GM12878 (cell line): Measurements from ENCODE around the gene UCKL1.

Experiments
- CEBPB ChIP-seq, 2 experiments: fragments of 150-350 bp in 1 of 2; IDR thresholded peaks; 2 replicates each; pipeline ENCODE4 v1.6.1; 2012 to 2014; ENCODE audit warnings: low read depth in 2 of 2, low read length in 2 of 2, borderline replicate concordance in 1 of 2, inconsistent platforms in 1 of 2
- EGR1 ChIP-seq, 2 experiments: IDR thresholded peaks; 1 replicate in 1 of 2; 2 replicates in 1 of 2; pipeline ENCODE4 v1.6.1; 2011 to 2012; ENCODE audit warnings: low read depth in 2 of 2, low read length in 2 of 2, borderline replicate concordance in 1 of 2, mild to moderate bottlenecking in 1 of 2, moderate library complexity in 1 of 2
- EP300 ChIP-seq, 2 experiments: fragments of 150-350 bp in 1 of 2; IDR thresholded peaks; 2 replicates each; pipeline ENCODE4 v1.6.1; 2011 to 2012; ENCODE audit warnings: low read depth in 2 of 2, low read length in 2 of 2, borderline replicate concordance in 1 of 2, improper control_type of control experiment in 1 of 2, inconsistent platforms in 1 of 2; ENCODE audit not compliant: control insufficient read depth in 1 of 2
- FOXM1 ChIP-seq: IDR thresholded peaks from 2 replicates; pipeline ENCODE4 v1.6.1; 2012; ENCODE audit warnings: low read depth, mild to moderate bottlenecking, inconsistent platforms, low read length, moderate library complexity
- RAD21 ChIP-seq: IDR thresholded peaks from 2 replicates; pipeline ENCODE4 v1.6.1; 2011; ENCODE audit warnings: mild to moderate bottlenecking, low read depth, low read length, moderate library complexity; ENCODE audit not compliant: insufficient read depth
- SIX5 ChIP-seq: IDR thresholded peaks from 2 replicates; pipeline ENCODE4 v1.6.1; 2011; ENCODE audit warnings: mild to moderate bottlenecking, low read depth, low read length, moderate library complexity; ENCODE audit not compliant: severe bottlenecking
- SMC3 ChIP-seq: IDR thresholded peaks from 2 replicates; pipeline ENCODE4 v1.6.1; 2011; ENCODE audit warnings: low read length, improper control_type of control experiment, borderline replicate concordance
- SREBF2 ChIP-seq: IDR thresholded peaks from 2 replicates; pipeline ENCODE4 v1.6.1; 2012; ENCODE audit warnings: mild to moderate bottlenecking, low read length
- TAF1 ChIP-seq: IDR thresholded peaks from 2 replicates; pipeline ENCODE4 v1.6.1; 2011; ENCODE audit warnings: mild to moderate bottlenecking, low read depth, low read length, borderline replicate concordance
- TF ChIP-seq, protein P1 (sequence below): IDR thresholded peaks from 2 replicates; pipeline ENCODE4 v1.6.1; 2011; ENCODE audit warnings: borderline replicate concordance, low read depth, mild to moderate bottlenecking, moderate library complexity, low read length; ENCODE audit not compliant: insufficient read depth, poor library complexity, severe bottlenecking
- TF ChIP-seq, protein P2 (sequence below): fragments of 450-650 bp; IDR thresholded peaks from 2 replicates; pipeline ENCODE4 v1.6.1; 2016; ENCODE audit warnings: mild to moderate bottlenecking, moderate library complexity, borderline replicate concordance
- TF ChIP-seq, protein P3 (sequence below), 3 experiments: IDR thresholded peaks in 2 of 3; conservative IDR thresholded peaks in 1 of 3; 2 replicates each; pipeline ENCODE4 v1.5.1; 2011; ENCODE audit warnings: low read depth in 3 of 3, low read length in 3 of 3, mild to moderate bottlenecking in 3 of 3, control low read depth in 2 of 3, moderate library complexity in 2 of 3, inconsistent platforms in 1 of 3, mixed read lengths in 1 of 3; ENCODE audit not compliant: control insufficient read depth in 2 of 3, insufficient read depth in 1 of 3; ENCODE audit errors: extremely low read depth in 1 of 3

DNA sequence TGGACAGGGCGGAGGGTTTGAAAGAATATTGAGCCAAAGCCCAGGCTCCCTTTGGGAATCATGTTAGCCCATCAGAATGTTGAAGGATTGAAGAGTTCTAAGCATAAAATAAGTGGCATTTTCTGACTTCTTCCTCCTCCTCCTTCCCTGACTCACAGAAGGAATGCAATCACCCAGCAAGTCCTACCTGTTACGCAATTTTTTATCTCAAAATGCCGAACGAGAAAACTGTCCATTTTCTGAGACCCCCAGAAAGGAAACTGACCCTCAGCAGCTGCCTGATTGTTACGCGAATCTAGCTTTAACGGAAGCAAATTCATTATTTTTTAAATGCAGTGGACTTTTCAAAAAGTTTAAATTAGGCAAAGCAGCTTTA, 66.0 kb downstream of the UCKL1 start:
- TF ChIP-seq RAD21 (no peak), CEBPB (IDR thresholded peaks at IDR 0.05; ENCODE audit: borderline replicate concordance in 1 of 2, low read depth in 2 of 2, low read length in 2 of 2) (no peak), SIX5 (no peak), TAF1 (no peak), EGR1 (IDR thresholded peaks at IDR 0.05; ENCODE audit: borderline replicate concordance in 1 of 2, low read depth in 2 of 2, low read length in 2 of 2) (no peak), FOXM1 (no peak), SREBF2 (no peak), EP300 (IDR thresholded peaks at IDR 0.05; ENCODE audit: borderline replicate concordance in 1 of 2, control insufficient read depth in 1 of 2, low read depth in 2 of 2, low read length in 2 of 2) (no peak), SMC3 (no peak)
- TF ChIP-seq, protein P1, sequence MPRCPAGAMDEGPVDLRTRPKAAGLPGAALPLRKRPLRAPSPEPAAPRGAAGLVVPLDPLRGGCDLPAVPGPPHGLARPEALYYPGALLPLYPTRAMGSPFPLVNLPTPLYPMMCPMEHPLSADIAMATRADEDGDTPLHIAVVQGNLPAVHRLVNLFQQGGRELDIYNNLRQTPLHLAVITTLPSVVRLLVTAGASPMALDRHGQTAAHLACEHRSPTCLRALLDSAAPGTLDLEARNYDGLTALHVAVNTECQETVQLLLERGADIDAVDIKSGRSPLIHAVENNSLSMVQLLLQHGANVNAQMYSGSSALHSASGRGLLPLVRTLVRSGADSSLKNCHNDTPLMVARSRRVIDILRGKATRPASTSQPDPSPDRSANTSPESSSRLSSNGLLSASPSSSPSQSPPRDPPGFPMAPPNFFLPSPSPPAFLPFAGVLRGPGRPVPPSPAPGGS: no peak
- TF ChIP-seq, protein P2, sequence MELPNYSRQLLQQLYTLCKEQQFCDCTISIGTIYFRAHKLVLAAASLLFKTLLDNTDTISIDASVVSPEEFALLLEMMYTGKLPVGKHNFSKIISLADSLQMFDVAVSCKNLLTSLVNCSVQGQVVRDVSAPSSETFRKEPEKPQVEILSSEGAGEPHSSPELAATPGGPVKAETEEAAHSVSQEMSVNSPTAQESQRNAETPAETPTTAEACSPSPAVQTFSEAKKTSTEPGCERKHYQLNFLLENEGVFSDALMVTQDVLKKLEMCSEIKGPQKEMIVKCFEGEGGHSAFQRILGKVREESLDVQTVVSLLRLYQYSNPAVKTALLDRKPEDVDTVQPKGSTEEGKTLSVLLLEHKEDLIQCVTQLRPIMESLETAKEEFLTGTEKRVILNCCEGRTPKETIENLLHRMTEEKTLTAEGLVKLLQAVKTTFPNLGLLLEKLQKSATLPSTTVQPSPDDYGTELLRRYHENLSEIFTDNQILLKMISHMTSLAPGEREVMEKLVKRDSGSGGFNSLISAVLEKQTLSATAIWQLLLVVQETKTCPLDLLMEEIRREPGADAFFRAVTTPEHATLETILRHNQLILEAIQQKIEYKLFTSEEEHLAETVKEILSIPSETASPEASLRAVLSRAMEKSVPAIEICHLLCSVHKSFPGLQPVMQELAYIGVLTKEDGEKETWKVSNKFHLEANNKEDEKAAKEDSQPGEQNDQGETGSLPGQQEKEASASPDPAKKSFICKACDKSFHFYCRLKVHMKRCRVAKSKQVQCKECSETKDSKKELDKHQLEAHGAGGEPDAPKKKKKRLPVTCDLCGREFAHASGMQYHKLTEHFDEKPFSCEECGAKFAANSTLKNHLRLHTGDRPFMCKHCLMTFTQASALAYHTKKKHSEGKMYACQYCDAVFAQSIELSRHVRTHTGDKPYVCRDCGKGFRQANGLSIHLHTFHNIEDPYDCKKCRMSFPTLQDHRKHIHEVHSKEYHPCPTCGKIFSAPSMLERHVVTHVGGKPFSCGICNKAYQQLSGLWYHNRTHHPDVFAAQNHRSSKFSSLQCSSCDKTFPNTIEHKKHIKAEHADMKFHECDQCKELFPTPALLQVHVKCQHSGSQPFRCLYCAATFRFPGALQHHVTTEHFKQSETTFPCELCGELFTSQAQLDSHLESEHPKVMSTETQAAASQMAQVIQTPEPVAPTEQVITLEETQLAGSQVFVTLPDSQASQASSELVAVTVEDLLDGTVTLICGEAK: no peak
- TF ChIP-seq, protein P3, sequence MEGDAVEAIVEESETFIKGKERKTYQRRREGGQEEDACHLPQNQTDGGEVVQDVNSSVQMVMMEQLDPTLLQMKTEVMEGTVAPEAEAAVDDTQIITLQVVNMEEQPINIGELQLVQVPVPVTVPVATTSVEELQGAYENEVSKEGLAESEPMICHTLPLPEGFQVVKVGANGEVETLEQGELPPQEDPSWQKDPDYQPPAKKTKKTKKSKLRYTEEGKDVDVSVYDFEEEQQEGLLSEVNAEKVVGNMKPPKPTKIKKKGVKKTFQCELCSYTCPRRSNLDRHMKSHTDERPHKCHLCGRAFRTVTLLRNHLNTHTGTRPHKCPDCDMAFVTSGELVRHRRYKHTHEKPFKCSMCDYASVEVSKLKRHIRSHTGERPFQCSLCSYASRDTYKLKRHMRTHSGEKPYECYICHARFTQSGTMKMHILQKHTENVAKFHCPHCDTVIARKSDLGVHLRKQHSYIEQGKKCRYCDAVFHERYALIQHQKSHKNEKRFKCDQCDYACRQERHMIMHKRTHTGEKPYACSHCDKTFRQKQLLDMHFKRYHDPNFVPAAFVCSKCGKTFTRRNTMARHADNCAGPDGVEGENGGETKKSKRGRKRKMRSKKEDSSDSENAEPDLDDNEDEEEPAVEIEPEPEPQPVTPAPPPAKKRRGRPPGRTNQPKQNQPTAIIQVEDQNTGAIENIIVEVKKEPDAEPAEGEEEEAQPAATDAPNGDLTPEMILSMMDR (IDR thresholded peaks at IDR 0.05 in 2 of 3, conservative IDR thresholded peaks at IDR 0.05 in 1 of 3; ENCODE audit: control insufficient read depth in 2 of 3, extremely low read depth in 1 of 3, insufficient read depth in 1 of 3, low read depth in 3 of 3, low read length in 3 of 3): no peak
